ENCODE measurements around the gene TCP1.
A peak's percentile ranks its signal among the peaks of the same experiment; 100 is the strongest.
"Not testable (repeated sequence)": the region's sequence is repeated elsewhere in the genome, so short reads cannot be mapped to it uniquely, and the experiment has no call there.

The TCP1 gene

DNA sequence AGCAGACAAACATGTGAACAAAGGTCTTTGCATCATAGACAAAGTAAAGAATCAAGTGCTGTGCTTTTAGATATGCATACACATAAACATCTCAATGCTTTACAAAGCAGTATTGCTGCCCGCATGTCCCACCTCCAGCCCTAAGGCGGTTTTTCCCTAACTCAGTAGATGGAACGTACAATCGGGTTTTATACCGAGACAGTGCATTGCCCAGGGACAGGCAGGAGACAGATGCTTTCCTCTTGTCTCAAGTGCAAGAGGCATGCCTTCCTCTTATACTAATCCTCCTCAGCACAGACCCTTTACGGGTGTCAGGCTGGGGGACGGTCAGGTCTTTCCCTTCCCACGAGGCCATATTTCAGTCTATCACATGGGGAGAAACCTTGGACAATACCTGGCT is 5.6 kb upstream of the TCP1 start:
- H3K9me3 ChIP-seq (ENCODE audit: control insufficient read depth in 1 of 2, low read length in 2 of 2); H3K27me3 ChIP-seq (ENCODE audit: low read depth, low read length); H3K4me3 ChIP-seq (ENCODE audit: low read depth in 1 of 2, low read length in 2 of 2); H3K27ac ChIP-seq (ENCODE audit: low read length): not testable (repeated sequence)
- Histone ChIP-seq H3K36me3 (ENCODE audit: control insufficient read depth in 1 of 2, insufficient read depth in 2 of 2, low read length in 2 of 2) (peaks cover 24 to 36% of the 10 kb centered on the region in 2 donors), H3K4me1 (ENCODE audit: control insufficient read depth in 1 of 2, insufficient read depth in 2 of 2, low read length in 2 of 2) (peaks cover 13 to 21% of the 10 kb centered on the region in 2 donors)

GRCh38 chr6:159790956-159791598 is 1.7 kb upstream of the TCP1 start:
- Histone ChIP-seq H3K27me3 (ENCODE audit: low read depth, low read length) (no peaks in the 10 kb centered on the region), H3K36me3 (ENCODE audit: control insufficient read depth in 1 of 2, insufficient read depth in 2 of 2, low read length in 2 of 2) (peaks cover 7 to 8% of the 10 kb centered on the region in 2 donors), H3K4me3 (ENCODE audit: low read depth in 1 of 2, low read length in 2 of 2) (peak overlapping the region; percentile 96 to 97), H3K27ac (ENCODE audit: low read length) (peak overlapping the region; percentile 98), H3K4me1 (ENCODE audit: control insufficient read depth in 1 of 2, insufficient read depth in 2 of 2, low read length in 2 of 2) (peaks cover 22 to 44% of the 10 kb centered on the region in 2 donors), H3K9me3 (ENCODE audit: control insufficient read depth in 1 of 2, low read length in 2 of 2) (no peaks in the 10 kb centered on the region)

- Histone ChIP-seq H3K36me3 (ENCODE audit: control insufficient read depth in 1 of 2, insufficient read depth in 2 of 2, low read length in 2 of 2) (peaks cover 14% of the 10 kb centered on the region in 2 donors), H3K4me1 (ENCODE audit: control insufficient read depth in 1 of 2, insufficient read depth in 2 of 2, low read length in 2 of 2) (peaks cover 22 to 47% of the 10 kb centered on the region in 2 donors), H3K27me3 (ENCODE audit: low read depth, low read length) (no peaks in the 10 kb centered on the region), H3K9me3 (ENCODE audit: control insufficient read depth in 1 of 2, low read length in 2 of 2) (no peaks in the 10 kb centered on the region), H3K27ac (ENCODE audit: low read length) (peak within 1 kb of the TSS; percentile 98), H3K4me3 (ENCODE audit: low read depth in 1 of 2, low read length in 2 of 2) (peak within 1 kb of the TSS; percentile 96 to 97)
Measured at GRCh38 chr6:159790149-159790955, 950 bp upstream of the TCP1 start, which contains the start of gene MRPL18. Gene MRPL18, plus strand, starts transcription at chr6:159790467. Its CDS starts 121 bp downstream, at chr6:159790588.

DNA sequence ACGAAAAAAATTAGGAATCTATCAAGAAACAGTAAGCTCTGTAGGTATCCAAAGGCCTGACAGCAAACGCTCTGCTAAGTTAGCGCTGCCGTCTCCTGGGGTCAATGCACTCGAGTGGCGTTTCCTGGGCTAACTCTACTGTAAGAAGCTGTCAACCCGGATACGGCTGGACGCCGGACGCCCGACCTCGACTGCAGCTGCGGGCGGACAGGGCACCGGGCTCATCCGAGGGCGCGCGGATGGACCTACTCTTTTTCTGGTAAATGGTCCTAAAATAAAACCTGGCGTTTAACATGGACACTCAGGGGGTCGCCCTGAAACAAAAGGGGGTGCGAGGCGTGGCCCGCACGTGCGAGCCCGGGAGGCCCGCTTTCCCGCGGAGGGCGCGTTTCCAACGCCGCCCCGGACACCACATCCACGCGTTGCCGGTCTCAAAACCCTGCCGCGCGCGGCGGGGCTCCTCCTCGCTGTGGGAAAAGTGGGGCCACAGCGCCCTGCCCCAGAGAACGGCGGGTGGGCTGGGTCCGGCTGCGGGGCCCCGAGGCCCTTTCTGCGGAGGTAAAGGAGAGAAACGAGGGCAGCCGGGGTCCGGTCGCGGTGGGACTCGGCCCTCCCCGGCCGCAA is 537 bp downstream of the TCP1 start:
- Histone ChIP-seq H3K36me3 (ENCODE audit: control insufficient read depth in 1 of 2, insufficient read depth in 2 of 2, low read length in 2 of 2) (peaks cover 22 to 27% of the 10 kb centered on the region in 2 donors), H3K4me3 (ENCODE audit: low read depth in 1 of 2, low read length in 2 of 2) (peak overlapping the region; percentile 96 to 97), H3K4me1 (ENCODE audit: control insufficient read depth in 1 of 2, insufficient read depth in 2 of 2, low read length in 2 of 2) (peaks cover 22 to 47% of the 10 kb centered on the region in 2 donors), H3K27me3 (ENCODE audit: low read depth, low read length) (no peaks in the 10 kb centered on the region), H3K27ac (ENCODE audit: low read length) (peak overlapping the region; percentile 73), H3K9me3 (ENCODE audit: control insufficient read depth in 1 of 2, low read length in 2 of 2) (no peaks in the 10 kb centered on the region)

DNA sequence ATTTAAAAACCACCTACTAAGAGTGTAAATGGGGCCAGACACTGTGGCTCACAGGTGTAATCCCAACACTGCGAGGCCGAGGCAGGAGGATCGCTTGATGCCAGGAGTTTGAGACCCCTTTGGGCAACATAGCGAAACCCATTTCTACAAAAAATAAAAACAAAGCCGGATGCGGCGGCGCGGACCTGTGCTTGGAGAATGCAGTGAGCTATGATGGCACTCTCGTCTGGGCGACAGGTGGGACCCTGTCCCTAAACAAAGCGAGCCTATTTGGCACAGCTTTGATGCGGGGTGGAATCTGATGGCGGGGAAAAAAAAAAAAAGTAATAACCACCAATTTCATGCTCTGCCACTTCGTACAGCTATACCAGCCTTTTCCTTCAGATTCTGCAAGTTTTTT is 1.1 kb downstream of the TCP1 start:
- Histone ChIP-seq H3K4me1 (ENCODE audit: control insufficient read depth in 1 of 2, insufficient read depth in 2 of 2, low read length in 2 of 2) (peaks cover 22 to 47% of the 10 kb centered on the region in 2 donors), H3K36me3 (ENCODE audit: control insufficient read depth in 1 of 2, insufficient read depth in 2 of 2, low read length in 2 of 2) (peaks cover 28 to 33% of the 10 kb centered on the region in 2 donors), H3K9me3 (ENCODE audit: control insufficient read depth in 1 of 2, low read length in 2 of 2) (no peaks in the 10 kb centered on the region), H3K4me3 (ENCODE audit: low read depth in 1 of 2, low read length in 2 of 2) (peak overlapping the region; percentile 96 to 97), H3K27ac (ENCODE audit: low read length) (peak overlapping the region; percentile 73), H3K27me3 (ENCODE audit: low read depth, low read length) (no peaks in the 10 kb centered on the region)

DNA sequence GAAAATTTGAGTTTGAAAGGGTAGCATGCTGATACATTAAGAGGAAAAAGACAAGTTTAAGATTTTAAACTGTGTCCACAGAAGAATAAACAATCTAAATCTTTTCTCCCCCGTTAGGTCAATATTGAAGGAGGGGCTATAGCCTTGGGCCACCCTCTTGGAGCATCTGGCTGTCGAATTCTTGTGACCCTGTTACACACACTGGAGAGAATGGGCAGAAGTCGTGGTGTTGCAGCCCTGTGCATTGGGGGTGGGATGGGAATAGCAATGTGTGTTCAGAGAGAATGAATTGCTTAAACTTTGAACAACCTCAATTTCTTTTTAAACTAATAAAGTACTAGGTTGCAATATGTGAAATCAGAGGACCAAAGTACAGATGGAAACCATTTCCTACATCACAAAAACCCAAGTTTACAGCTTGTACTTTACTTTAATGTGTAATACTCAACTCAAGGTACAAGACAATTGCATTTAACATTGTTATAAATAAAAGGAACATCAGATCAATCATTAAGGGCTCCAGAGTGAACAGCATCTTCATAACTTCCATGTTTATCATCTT is 10.8 kb downstream of the TCP1 start:
- H3K4me3 ChIP-seq (ENCODE audit: low read depth in 1 of 2, low read length in 2 of 2): no peak overlapping the region
- no peaks in the 10 kb centered on the region for H3K9me3 ChIP-seq (ENCODE audit: control insufficient read depth in 1 of 2, low read length in 2 of 2)
- H3K36me3 ChIP-seq (ENCODE audit: control insufficient read depth in 1 of 2, insufficient read depth in 2 of 2, low read length in 2 of 2): peaks cover 61 to 69% of the 10 kb centered on the region in 2 donors
- no peaks in the 10 kb centered on the region for H3K27me3 ChIP-seq (ENCODE audit: low read depth, low read length)
- H3K27ac ChIP-seq (ENCODE audit: low read length): no peak overlapping the region
- no peaks in the 10 kb centered on the region for H3K4me1 ChIP-seq (ENCODE audit: control insufficient read depth in 1 of 2, insufficient read depth in 2 of 2, low read length in 2 of 2)

- H3K36me3 ChIP-seq (ENCODE audit: control insufficient read depth in 1 of 2, insufficient read depth in 2 of 2, low read length in 2 of 2): peaks cover 58 to 65% of the 10 kb centered on the region in 2 donors
- H3K27ac ChIP-seq (ENCODE audit: low read length): no peak overlapping the region
Measured at GRCh38 chr6:159778131-159778530, 11.3 kb downstream of the TCP1 start.

GRCh38 chr6:159777240-159777904 is 12.0 kb downstream of the TCP1 start:
- no peaks in the 10 kb centered on the region for H3K4me1 ChIP-seq (ENCODE audit: control insufficient read depth in 1 of 2, insufficient read depth in 2 of 2, low read length in 2 of 2)
- no peaks in the 10 kb centered on the region for H3K9me3 ChIP-seq (ENCODE audit: control insufficient read depth in 1 of 2, low read length in 2 of 2)
- no peaks in the 10 kb centered on the region for H3K27me3 ChIP-seq (ENCODE audit: low read depth, low read length)
- no peak overlapping the region for H3K27ac ChIP-seq (ENCODE audit: low read length)
- H3K36me3 ChIP-seq (ENCODE audit: control insufficient read depth in 1 of 2, insufficient read depth in 2 of 2, low read length in 2 of 2): peaks cover 51 to 58% of the 10 kb centered on the region in 2 donors
- H3K4me3 ChIP-seq (ENCODE audit: low read depth in 1 of 2, low read length in 2 of 2): no peak overlapping the region

More at GRCh38 chr6:159778131-159778530, 11.3 kb downstream of the TCP1 start:
- no peaks in the 10 kb centered on the region for H3K4me1 ChIP-seq (ENCODE audit: control insufficient read depth in 1 of 2, insufficient read depth in 2 of 2, low read length in 2 of 2)
- no peaks in the 10 kb centered on the region for H3K27me3 ChIP-seq (ENCODE audit: low read depth, low read length)
- H3K9me3 ChIP-seq (ENCODE audit: control insufficient read depth in 1 of 2, low read length in 2 of 2): no peaks in the 10 kb centered on the region
- H3K4me3 ChIP-seq (ENCODE audit: low read depth in 1 of 2, low read length in 2 of 2): no peak overlapping the region

GRCh38 chr6:159772196-159772595 is 17.2 kb downstream of the TCP1 start:
- Histone ChIP-seq H3K36me3 (ENCODE audit: control insufficient read depth in 1 of 2, insufficient read depth in 2 of 2, low read length in 2 of 2) (peaks cover 18 to 33% of the 10 kb centered on the region in 2 donors), H3K27me3 (ENCODE audit: low read depth, low read length) (no peaks in the 10 kb centered on the region), H3K9me3 (ENCODE audit: control insufficient read depth in 1 of 2, low read length in 2 of 2) (no peaks in the 10 kb centered on the region), H3K27ac (ENCODE audit: low read length) (no peak overlapping the region), H3K4me3 (ENCODE audit: low read depth in 1 of 2, low read length in 2 of 2) (no peak overlapping the region), H3K4me1 (ENCODE audit: control insufficient read depth in 1 of 2, insufficient read depth in 2 of 2, low read length in 2 of 2) (no peaks in the 10 kb centered on the region)

GRCh38 chr6:159769470-159769869 is 19.9 kb downstream of the TCP1 start:
- Histone ChIP-seq H3K4me3 (ENCODE audit: low read depth in 1 of 2, low read length in 2 of 2) (no peak overlapping the region), H3K9me3 (ENCODE audit: control insufficient read depth in 1 of 2, low read length in 2 of 2) (no peaks in the 10 kb centered on the region), H3K36me3 (ENCODE audit: control insufficient read depth in 1 of 2, insufficient read depth in 2 of 2, low read length in 2 of 2) (peaks cover 15 to 31% of the 10 kb centered on the region in 2 donors), H3K27me3 (ENCODE audit: low read depth, low read length) (no peaks in the 10 kb centered on the region), H3K27ac (ENCODE audit: low read length) (no peak overlapping the region), H3K4me1 (ENCODE audit: control insufficient read depth in 1 of 2, insufficient read depth in 2 of 2, low read length in 2 of 2) (no peaks in the 10 kb centered on the region)
